ENCODE results near the gene C12orf57. TPM values are rescaled to one million over a fixed set of nuclear protein-coding genes. Genes with fewer than 3 reads are reported as not detected.

Gene C12orf57
- total RNA-seq, 4 donors from 2014 or later, result 175 to 220 (median 183) TPM

- no peak for TF ChIP-seq CTCF (IDR thresholded peaks at IDR 0.05 in 4 of 5, conservative IDR thresholded peaks at IDR 0.05 in 1 of 5)
- no peak for TF ChIP-seq POLR2A (IDR thresholded peaks at IDR 0.05)
- peaks cover 31 to 35% of the 10 kb centered on the region in 2 donors for H3K4me1 ChIP-seq
- no peaks in the 10 kb centered on the region for H3K9me3 ChIP-seq
- no peak overlapping the region for H3K4me3 ChIP-seq
- intact Hi-C loops (cut with DNase I; ENCODE audit: low total_unique reads), result loop anchor here (1.0 to 5.0 kb wide), 6 partner anchors 41 to 713 kb away; partner anchors contain the start of genes C1R, C1RL and TPI1
- in situ Hi-C loops (cut with MboI; ENCODE audit: low sequenced_read_pairs in 4 of 4), result loop anchor here in 2 of 4 donors (10.0 to 25.0 kb wide), 2 partner anchors 188 to 191 kb away; partner anchors contain the start of gene C1RL (in 1 of the 2)
- ATAC-seq, result no peak
- H3K27ac ChIP-seq, result peak overlapping the region in 3 of 4 donors; percentile 88 to 98 (median 94)
- H3K27me3 ChIP-seq, result no peaks in the 10 kb centered on the region
- DNase-seq, result no peak
- H3K36me3 ChIP-seq, result no peaks in the 10 kb centered on the region
Measured at GRCh38 chr12:6923851-6924250, 20.0 kb upstream of the C12orf57 start.

GRCh38 chr12:6925239-6925539 lies 18.6 kb upstream of the C12orf57 start:
- Histone ChIP-seq H3K27me3 (no peaks in the 10 kb centered on the region), H3K4me1 (peaks cover 43 to 48% of the 10 kb centered on the region in 2 donors), H3K4me3 (no peak overlapping the region), H3K36me3 (no peaks in the 10 kb centered on the region), H3K27ac (peak overlapping the region; percentile 88 to 98 (median 95)), H3K9me3 (no peaks in the 10 kb centered on the region)
- in situ Hi-C loops (cut with MboI; ENCODE audit: low sequenced_read_pairs in 4 of 4), result loop anchor here in 2 of 4 donors (10.0 to 25.0 kb wide), 2 partner anchors 187 to 190 kb away; partner anchors contain the start of gene C1RL (in 1 of the 2)
- intact Hi-C loops (cut with DNase I; ENCODE audit: low total_unique reads), result loop anchor here (1.0 to 2.0 kb wide), 3 partner anchors 19 to 184 kb away; partner anchors contain the start of genes C12orf57, C1RL and TPI1
- ATAC-seq, result no peak
- no peak for DNase-seq
- no peak for TF ChIP-seq CTCF (IDR thresholded peaks at IDR 0.05 in 4 of 5, conservative IDR thresholded peaks at IDR 0.05 in 1 of 5)
- no peak for TF ChIP-seq POLR2A (IDR thresholded peaks at IDR 0.05)

- H3K4me1 ChIP-seq, result peaks cover 44 to 51% of the 10 kb centered on the region in 2 donors
- ATAC-seq (peak; percentile 56 to 66), DNase-seq (peak in 1 of 2 donors; percentile 70)
- H3K27me3 ChIP-seq, result no peaks in the 10 kb centered on the region
- no peaks in the 10 kb centered on the region for H3K36me3 ChIP-seq
- intact Hi-C loops (cut with DNase I; ENCODE audit: low total_unique reads) (loop anchor here (1.0 to 2.0 kb wide), 3 partner anchors 19 to 183 kb away; partner anchors contain the start of genes C12orf57, C1RL and TPI1), in situ Hi-C loops (cut with MboI; ENCODE audit: low sequenced_read_pairs in 4 of 4) (loop anchor here in 2 of 4 donors (10.0 to 25.0 kb wide), 2 partner anchors 187 to 189 kb away; partner anchors contain the start of gene C1RL (in 1 of the 2))
- peak overlapping the region; percentile 88 to 98 (median 95) for H3K27ac ChIP-seq
- no peak for TF ChIP-seq CTCF (IDR thresholded peaks at IDR 0.05 in 4 of 5, conservative IDR thresholded peaks at IDR 0.05 in 1 of 5)
- TF ChIP-seq POLR2A (IDR thresholded peaks at IDR 0.05), result peak; percentile 9 to 34
- peak overlapping the region; percentile 70 to 92 (median 86) for H3K4me3 ChIP-seq
- no peaks in the 10 kb centered on the region for H3K9me3 ChIP-seq
Measured at GRCh38 chr12:6925540-6926279, 18.1 kb upstream of the C12orf57 start.

- in situ Hi-C loops (cut with MboI; ENCODE audit: low sequenced_read_pairs in 4 of 4), result loop anchor here in 2 of 4 donors (10.0 to 25.0 kb wide), 2 partner anchors 185 to 187 kb away; partner anchors contain the start of gene C1RL (in 1 of the 2)
- DNase-seq, result peak; percentile 60 to 74
Measured at GRCh38 chr12:6927379-6928021, 16.3 kb upstream of the C12orf57 start, which contains the start of gene ATN1. Gene ATN1, plus strand, starts transcription at chr12:6927959. Its CDS starts 6,043 bp downstream, at chr12:6934002.

More at GRCh38 chr12:6927379-6928021, 16.3 kb upstream of the C12orf57 start, which contains the start of gene ATN1:
- peak; percentile 41 to 55 for ATAC-seq
- Histone ChIP-seq H3K9me3 (no peaks in the 10 kb centered on the region), H3K4me1 (peaks cover 44 to 52% of the 10 kb centered on the region in 2 donors), H3K27me3 (no peaks in the 10 kb centered on the region), H3K27ac (peak within 1 kb of the TSS; percentile 88 to 98 (median 95)), H3K36me3 (no peaks in the 10 kb centered on the region), H3K4me3 (peak within 1 kb of the TSS; percentile 70 to 92 (median 86))
- intact Hi-C loops (cut with DNase I; ENCODE audit: low total_unique reads), result loop anchor here (1.0 kb wide), 1 partner anchor 11 kb away; no protein-coding TSS in a partner anchor
- TF ChIP-seq CTCF (IDR thresholded peaks at IDR 0.05 in 4 of 5, conservative IDR thresholded peaks at IDR 0.05 in 1 of 5) (no peak), POLR2A (IDR thresholded peaks at IDR 0.05) (peak in 1 of 2 donors; percentile 14)

All from gastrocnemius medialis (tissue), 4 donors.